OCI-LY7 (cell line): ENCODE data around the gene ATP6V1C2. TPM values are rescaled to one million over a fixed set of nuclear protein-coding genes. Genes with fewer than 3 reads are reported as not detected.

ENCODE experiments used
- BruUV-seq: library from RNA; stranded (reverse); fragments of 400-500 nt; replicated peaks from 2 replicates; lab custom pipeline; 2021; lab: Mats Ljungman, UMichigan
- CTCF ChIA-PET: fragments of 300-600 bp; sonication (Branson Sonifier 250); formaldehyde crosslinking; loops from one replicate; lab custom pipeline; 2022; ENCODE audit warnings: antibody characterized with exemption; ENCODE audit not compliant: unreplicated experiment; lab: Charles Lee
- POLR2A ChIA-PET: fragments of 300-600 bp; sonication (Branson Sonifier 250); formaldehyde crosslinking; loops from one replicate; lab custom pipeline; 2022; ENCODE audit warnings: antibody characterized with exemption; lab: Charles Lee
- DNase-seq: peaks from one replicate; pipeline ENCODE4 v3.0.0-alpha.2; 2015; ENCODE audit warnings: low spot score
- H2AFZ ChIP-seq: fragments of 200-600 bp; sonication (generic), shearing (Covaris generic); 2 replicates; pipeline ENCODE4 v1.6.1; 2014; ENCODE audit warnings: mild to moderate bottlenecking, antibody characterized with exemption, low read length, moderate library complexity
- H3K27ac ChIP-seq: fragments of 200-600 bp; sonication (generic); 2 replicates; pipeline ENCODE4 v1.5.1; 2014; ENCODE audit warnings: mixed run types, low read depth, mild to moderate bottlenecking, moderate library complexity, low read length, inconsistent platforms; ENCODE audit not compliant: poor library complexity, severe bottlenecking
- H3K36me3 ChIP-seq: fragments of 200-600 bp; sonication (generic); 2 replicates; pipeline ENCODE4 v1.6.1; 2014; ENCODE audit warnings: mild to moderate bottlenecking, antibody characterized with exemption, low read length, moderate library complexity, mixed read lengths; ENCODE audit not compliant: insufficient read depth
- H3K4me1 ChIP-seq: fragments of 200-600 bp; sonication (generic); 2 replicates; pipeline ENCODE4 v1.5.1; 2014; ENCODE audit warnings: mild to moderate bottlenecking, low read length; ENCODE audit not compliant: insufficient read depth, poor library complexity, severe bottlenecking
- H3K4me2 ChIP-seq: fragments of 200-600 bp; sonication (generic); 2 replicates; pipeline ENCODE4 v1.6.1; 2014; ENCODE audit warnings: mild to moderate bottlenecking, low read length
- H3K4me3 ChIP-seq: fragments of 200-600 bp; sonication (generic); 2 replicates; pipeline ENCODE4 v1.5.1; 2014; ENCODE audit warnings: mild to moderate bottlenecking, low read depth, low read length; ENCODE audit not compliant: poor library complexity, severe bottlenecking
- H3K79me2 ChIP-seq: fragments of 200-600 bp; sonication (generic); 2 replicates; pipeline ENCODE4 v1.6.1; 2016; ENCODE audit warnings: low read depth, mild to moderate bottlenecking, low read length, moderate library complexity, mixed read lengths; ENCODE audit not compliant: insufficient read depth
- H3K9me2 ChIP-seq: fragments of 200-600 bp; sonication (generic); 2 replicates; pipeline ENCODE4 v1.6.1; 2016; ENCODE audit warnings: mild to moderate bottlenecking, low read length, mixed read lengths; ENCODE audit not compliant: insufficient read depth
- H3K9me3 ChIP-seq: fragments of 200-600 bp; sonication (generic); 2 replicates; pipeline ENCODE4 v1.6.1; 2014; ENCODE audit warnings: mild to moderate bottlenecking, mixed run types, low read length, mixed read lengths
- H4K20me1 ChIP-seq: fragments of 200-600 bp; sonication (generic); 2 replicates; pipeline ENCODE4 v1.6.1; 2014; ENCODE audit warnings: mild to moderate bottlenecking, antibody characterized with exemption, low read length, moderate library complexity, mixed read lengths; ENCODE audit not compliant: insufficient read depth
- CTCF ChIP-seq: fragments of 200-600 bp; sonication (generic); conservative IDR thresholded peaks from 2 replicates; pipeline ENCODE4 v1.5.1; 2014; ENCODE audit warnings: mild to moderate bottlenecking, antibody characterized with exemption, low read length, moderate library complexity, mixed read lengths
- EZH2phosphoT487 ChIP-seq: fragments of 200-600 bp; sonication (generic); IDR thresholded peaks from 2 replicates; pipeline ENCODE4 v1.6.1; 2018; ENCODE audit warnings: low read depth, borderline replicate concordance, mild to moderate bottlenecking, mixed run types, antibody characterized with exemption, low read length, moderate library complexity, mixed read lengths
- intact Hi-C: fragments of 100-400 bp; cut with micrococcal nuclease; formaldehyde crosslinking; loops from one replicate; pipeline ENCODE4 v1.10.0; 2022; ENCODE audit not compliant: unreplicated experiment
- total RNA-seq, 2 experiments: library from RNA; depleted of rRNA in 1 of 2; stranded (reverse); fragments of >200 nt in 1 of 2; shearing (Covaris generic) in 1 of 2; gene quantifications; 2 replicates each; pipeline ENCODE4 v1.2.3, GENCODE V29; 2014 to 2022

The ATP6V1C2 gene
- total RNA-seq, 2 experiments from 2014 or later = 0.13 TPM; not detected in 1

- Histone ChIP-seq H4K20me1 (peaks cover 16% of the 10 kb centered on the region), H3K9me3 (no peaks in the 10 kb centered on the region), H3K79me2 (peaks cover 66% of the 10 kb centered on the region), H3K4me1 (peaks cover 23% of the 10 kb centered on the region), H3K9me2 (no peaks in the 10 kb centered on the region), H3K4me3 (no peak overlapping the region), H2AFZ (no peak overlapping the region), H3K4me2 (no peak overlapping the region), H3K27ac (no peak overlapping the region), H3K36me3 (peaks cover 53% of the 10 kb centered on the region)
- intact Hi-C loops = no loop called here
- CTCF ChIA-PET = interaction anchor here (0.6 kb wide), 1 partner anchor 275 kb away, joined by 4 read pairs; no protein-coding TSS in a partner anchor
- TF ChIP-seq CTCF = no peak
- TF ChIP-seq EZH2phosphoT487 = no peak
- BruUV-seq = no TSS peak
- DNase-seq = no peak
- POLR2A ChIA-PET = interaction anchor here (0.6 kb wide), 2 partner anchors 125 to 249 kb away, joined by 3 read pairs; no protein-coding TSS in a partner anchor
These were observed 35.2 kb upstream of the ATP6V1C2 start for GRCh38 chr2:10686176-10686730.

DNA sequence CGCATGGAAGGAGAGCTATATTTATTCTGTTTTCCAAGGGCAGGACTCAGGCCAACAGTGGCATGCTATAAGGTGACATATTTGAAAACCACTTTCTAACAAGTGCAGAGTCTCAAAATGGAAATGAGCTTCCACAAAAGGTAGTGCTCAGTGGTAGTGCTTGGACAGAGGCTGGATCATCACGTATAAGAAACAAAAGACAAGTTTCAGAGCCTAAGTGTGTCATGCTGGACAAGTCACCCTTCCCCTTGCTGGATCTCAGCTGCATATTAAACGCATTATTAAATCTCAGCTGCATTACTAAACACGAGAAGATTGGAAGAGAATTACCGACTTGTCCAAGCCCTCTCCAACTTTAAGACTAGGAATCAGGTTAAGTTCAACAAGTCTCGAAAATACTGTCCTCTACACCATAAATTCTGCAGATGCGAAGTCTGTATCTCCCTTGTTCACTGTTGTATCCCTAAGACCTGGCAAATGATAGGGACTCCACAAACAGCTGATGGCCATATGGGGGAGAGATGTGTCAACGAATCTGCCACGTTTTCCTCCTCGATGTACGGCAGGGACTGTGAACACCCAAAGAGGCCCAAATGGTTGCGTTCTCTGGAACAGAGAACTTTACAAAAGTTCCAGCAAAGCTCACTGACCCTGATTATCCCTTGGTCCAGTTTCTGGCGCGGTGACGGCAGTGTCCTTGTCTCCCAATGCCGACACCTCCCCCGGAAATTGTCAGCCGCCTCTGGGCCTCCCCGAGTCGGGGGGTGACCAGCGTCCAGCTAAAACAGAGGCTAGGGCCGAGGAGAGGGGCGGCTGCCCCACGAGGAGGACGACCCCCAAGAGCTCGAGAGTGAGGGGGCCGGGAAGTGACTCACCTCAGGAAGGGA is 32.3 kb upstream of the ATP6V1C2 start:
- intact Hi-C loops = loop anchor here (2.0 kb wide), 1 partner anchor 124 kb away; the partner anchor contains the start of gene PDIA6
- POLR2A ChIA-PET = interaction anchor here (0.9 to 1.4 kb wide), 4 partner anchors 12 to 93 kb away, joined by 3 to 4 read pairs (median 3); no protein-coding TSS in a partner anchor
- CTCF ChIA-PET = no interaction called here
- Histone ChIP-seq H3K4me2 (peak overlapping the region; percentile 98), H3K4me3 (peak overlapping the region; percentile 100), H3K79me2 (peaks cover 66% of the 10 kb centered on the region), H2AFZ (peak overlapping the region; percentile 78), H3K9me2 (no peaks in the 10 kb centered on the region), H3K36me3 (peaks cover 26% of the 10 kb centered on the region), H4K20me1 (peaks cover 16% of the 10 kb centered on the region), H3K9me3 (no peaks in the 10 kb centered on the region), H3K27ac (peak overlapping the region; percentile 53), H3K4me1 (peaks cover 23% of the 10 kb centered on the region)
- no peak for TF ChIP-seq CTCF
- TF ChIP-seq EZH2phosphoT487 = no peak
- DNase-seq = peak; percentile 21
- TSS peak; percentile 82 for BruUV-seq
